Hepatocyte (in vitro differentiated cells): Measurements from ENCODE around the gene CCDC127. TPM values are rescaled to one million over a fixed set of nuclear protein-coding genes. Genes with fewer than 3 reads are reported as not detected.
"Not testable (repeated sequence)": the region's sequence is repeated elsewhere in the genome, so short reads cannot be mapped to it uniquely, and the experiment has no call there.

Experiments used
- DNase-seq: peaks from one replicate; pipeline ENCODE4 v3.0.0-alpha.2; 2016; ENCODE audit warnings: low spot score
- H2AFZ ChIP-seq: fragments of 200-600 bp; sonication (generic); 2 replicates; pipeline ENCODE4 v1.6.0; 2016; ENCODE audit warnings: antibody characterized with exemption, mild to moderate bottlenecking
- H3K27ac ChIP-seq: fragments of 200-600 bp; sonication (generic); 2 replicates; pipeline ENCODE4 v1.5.1; 2016; ENCODE audit warnings: mild to moderate bottlenecking
- H3K27me3 ChIP-seq: fragments of 200-600 bp; sonication (generic); 2 replicates; pipeline ENCODE4 v1.6.1; 2016
- H3K36me3 ChIP-seq: fragments of 200-600 bp; sonication (generic); replicated peaks from 2 replicates; pipeline ENCODE4 v1.5.1; 2016; ENCODE audit warnings: low read depth; ENCODE audit not compliant: insufficient read depth
- H3K4me1 ChIP-seq: fragments of 200-600 bp; sonication (generic); 2 replicates; pipeline ENCODE4 v1.5.1; 2016; ENCODE audit warnings: mild to moderate bottlenecking, moderate library complexity; ENCODE audit not compliant: insufficient read depth
- H3K4me2 ChIP-seq: fragments of 200-600 bp; sonication (generic); 2 replicates; pipeline ENCODE4 v1.6.0; 2016
- H3K4me3 ChIP-seq: fragments of 200-600 bp; sonication (generic); 2 replicates; pipeline ENCODE4 v1.5.1; 2016; ENCODE audit warnings: mild to moderate bottlenecking
- H3K79me2 ChIP-seq: fragments of 200-600 bp; sonication (generic); 2 replicates; pipeline ENCODE4 v1.6.0; 2017; ENCODE audit warnings: mild to moderate bottlenecking
- H3K9me2 ChIP-seq: fragments of 200-600 bp; sonication (generic); replicated peaks from 2 replicates; pipeline ENCODE4 v1.6.0; 2017; ENCODE audit warnings: mild to moderate bottlenecking; ENCODE audit not compliant: insufficient read depth
- H3K9me3 ChIP-seq: fragments of 200-600 bp; sonication (generic); 2 replicates; pipeline ENCODE4 v1.5.1; 2016; ENCODE audit warnings: low read depth, mild to moderate bottlenecking
- H4K20me1 ChIP-seq: fragments of 200-600 bp; sonication (generic); 2 replicates; pipeline ENCODE4 v1.6.0; 2016; ENCODE audit warnings: mild to moderate bottlenecking; ENCODE audit not compliant: insufficient read depth, poor library complexity, severe bottlenecking
- CTCF ChIP-seq: fragments of 200-600 bp; sonication (generic); IDR thresholded peaks from 2 replicates; pipeline ENCODE4 v1.5.1; 2016; ENCODE audit warnings: antibody characterized with exemption, mild to moderate bottlenecking; ENCODE audit not compliant: poor library complexity
- EZH2 ChIP-seq: fragments of 200-600 bp; sonication (generic); IDR thresholded peaks from 2 replicates; pipeline ENCODE4 v1.6.1; 2016; ENCODE audit warnings: antibody characterized with exemption, mild to moderate bottlenecking, borderline replicate concordance
- EZH2phosphoT487 ChIP-seq: fragments of 200-600 bp; sonication (generic); IDR thresholded peaks from one replicate; pipeline ENCODE4 v1.6.1; 2018; ENCODE audit warnings: antibody characterized with exemption, mild to moderate bottlenecking, low read depth, moderate library complexity; ENCODE audit not compliant: unreplicated experiment, severe bottlenecking
- WGBS: methylation state at CpG from one replicate; pipeline ENCODE4 v1.1.6; 2016; ENCODE audit warnings: low lambda C conversion rate; ENCODE audit errors: missing lambda C conversion rate; 5-methylcytosine and 5-hydroxymethylcytosine counted together
- polyA plus RNA-seq: library from polyadenylated mRNA; unstranded; fragments of >200 nt; fragmentation: Nextera tagmentation; extraction: Ambion mirVana; gene quantifications from 2 replicates; pipeline ENCODE4 v1.2.1, GENCODE V29; 2016
- total RNA-seq: library from RNA; depleted of rRNA; stranded (reverse); fragments of >200 nt; gene quantifications from 2 replicates; pipeline ENCODE4 v1.2.3, GENCODE V29; 2014

Gene CCDC127
- total and polyA plus RNA-seq, 2 experiments from 2014 or later, result 4.8 to 13.7 TPM

GRCh38 chr5:228886-229285, 10.9 kb upstream of the CCDC127 start:
- 97% methylated on average over 3 of the region's 3 CpGs for WGBS
- TF ChIP-seq EZH2phosphoT487 (no peak), CTCF (no peak), EZH2 (no peak)
- no peaks in the 10 kb centered on the region for H3K36me3 ChIP-seq
- H3K4me3 ChIP-seq, result no peak overlapping the region
- no peak for DNase-seq
- no peaks in the 10 kb centered on the region for H3K27me3 ChIP-seq
- no peak overlapping the region for H3K4me2 ChIP-seq
- no peak overlapping the region for H3K27ac ChIP-seq
- H2AFZ ChIP-seq, result no peak overlapping the region
- H4K20me1 ChIP-seq, result no peaks in the 10 kb centered on the region
- peaks cover 3% of the 10 kb centered on the region for H3K79me2 ChIP-seq
- H3K9me2 ChIP-seq, result no peaks in the 10 kb centered on the region
- no peaks in the 10 kb centered on the region for H3K4me1 ChIP-seq
- H3K9me3 ChIP-seq, result no peaks in the 10 kb centered on the region

DNA sequence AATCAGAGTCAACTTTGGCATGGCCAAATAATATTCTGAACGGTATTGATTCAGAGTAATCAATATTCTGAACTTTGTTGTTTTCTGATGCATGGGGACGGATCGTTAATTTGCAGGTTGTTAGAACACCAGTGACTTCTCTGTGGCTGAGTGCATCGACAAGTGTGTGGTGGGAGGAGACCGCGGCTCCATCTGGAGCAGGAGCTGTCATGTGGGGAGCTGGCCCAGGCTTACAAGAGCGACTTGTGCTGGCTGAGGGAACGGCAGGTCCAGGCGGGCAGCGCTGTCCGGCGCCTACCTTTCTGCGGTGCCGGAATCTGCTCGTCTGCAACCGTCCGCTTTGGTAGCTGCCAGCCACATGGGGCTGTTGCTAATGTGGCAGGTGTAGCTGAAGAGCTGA, 9.4 kb upstream of the CCDC127 start:
- H2AFZ ChIP-seq, H3K4me3 ChIP-seq, H3K27me3 ChIP-seq, H3K36me3 ChIP-seq, DNase-seq, H3K4me1 ChIP-seq, H3K27ac ChIP-seq, H3K4me2 ChIP-seq, H3K9me2 ChIP-seq, H3K9me3 ChIP-seq, H4K20me1 ChIP-seq: not testable (repeated sequence)
- peaks cover 18% of the 10 kb centered on the region for H3K79me2 ChIP-seq
- WGBS, result 98% methylated on average over 17 of the region's 17 CpGs

DNA sequence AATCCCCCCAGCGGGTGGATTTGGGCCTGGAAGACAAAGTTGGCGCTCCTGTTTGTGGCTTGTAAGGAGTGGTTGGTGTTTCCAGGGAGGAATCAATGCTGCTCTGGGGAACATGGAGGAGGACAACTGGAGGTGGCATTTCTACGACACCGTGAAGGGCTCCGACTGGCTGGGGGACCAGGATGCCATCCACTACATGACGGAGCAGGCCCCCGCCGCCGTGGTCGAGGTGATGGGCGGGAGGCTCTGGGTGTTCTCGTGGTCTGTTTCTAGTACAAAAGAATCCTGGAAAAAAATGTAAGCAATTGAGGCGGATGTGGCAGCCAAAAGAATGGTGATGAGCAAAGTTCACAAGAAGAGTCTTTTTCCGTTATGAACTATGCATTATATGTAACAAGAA, 7.4 kb upstream of the CCDC127 start:
- H3K27me3 ChIP-seq, result no peaks in the 10 kb centered on the region
- no peak overlapping the region for H3K27ac ChIP-seq
- H2AFZ ChIP-seq, result no peak overlapping the region
- H3K9me3 ChIP-seq, result no peaks in the 10 kb centered on the region
- DNase-seq, result no peak
- no peak overlapping the region for H3K4me2 ChIP-seq
- WGBS, result 99% methylated on average over 14 of the region's 14 CpGs
- peaks cover 38% of the 10 kb centered on the region for H3K79me2 ChIP-seq
- TF ChIP-seq EZH2phosphoT487, result no peak
- TF ChIP-seq EZH2, result no peak
- TF ChIP-seq CTCF, result no peak
- no peak overlapping the region for H3K4me3 ChIP-seq
- H3K9me2 ChIP-seq, result no peaks in the 10 kb centered on the region
- H4K20me1 ChIP-seq, result peaks cover 24% of the 10 kb centered on the region
- H3K4me1 ChIP-seq, result peaks cover under 1% of the 10 kb centered on the region
- no peaks in the 10 kb centered on the region for H3K36me3 ChIP-seq

GRCh38 chr5:223791-224190, 5.8 kb upstream of the CCDC127 start:
- Histone ChIP-seq H3K79me2 (peaks cover 54% of the 10 kb centered on the region), H3K9me3 (no peaks in the 10 kb centered on the region), H4K20me1 (peaks cover 38% of the 10 kb centered on the region), H3K4me2 (no peak overlapping the region), H2AFZ (no peak overlapping the region), H3K9me2 (no peaks in the 10 kb centered on the region), H3K4me1 (peaks cover 13% of the 10 kb centered on the region), H3K4me3 (no peak overlapping the region), H3K36me3 (no peaks in the 10 kb centered on the region), H3K27ac (no peak overlapping the region), H3K27me3 (no peaks in the 10 kb centered on the region)
- TF ChIP-seq EZH2 (no peak), CTCF (no peak), EZH2phosphoT487 (no peak)
- WGBS, result 90% methylated on average over 6 of the region's 6 CpGs
- DNase-seq, result no peak

GRCh38 chr5:222951-223715, 5.2 kb upstream of the CCDC127 start:
- H3K27me3 ChIP-seq, H3K36me3 ChIP-seq, H2AFZ ChIP-seq, DNase-seq, H3K4me2 ChIP-seq, H3K9me3 ChIP-seq, H3K4me3 ChIP-seq, H3K9me2 ChIP-seq, H3K27ac ChIP-seq: not testable (repeated sequence)
- H3K79me2 ChIP-seq, result peaks cover 59% of the 10 kb centered on the region
- peaks cover 13% of the 10 kb centered on the region for H3K4me1 ChIP-seq
- 93% methylated on average over 6 of the region's 6 CpGs for WGBS
- peaks cover 38% of the 10 kb centered on the region for H4K20me1 ChIP-seq
